GM23338 (cell line): ENCODE data around the gene SLC43A3. TPM values are rescaled to one million over a fixed set of nuclear protein-coding genes. Genes with fewer than 3 reads are reported as not detected.

ENCODE experiments used
- ATAC-seq: fragments of 200-7000 bp; cut with Tn5 transposase; 3 replicates; pipeline ENCODE4 v1.9.1; 2020
- DNase-seq: peaks from one replicate; pipeline ENCODE4 v3.0.0-alpha.2; 2015; ENCODE audit warnings: low spot score
- H2AFZ ChIP-seq: fragments of 200-600 bp; sonication (generic); 2 replicates; pipeline ENCODE4 v1.8.0; 2016; ENCODE audit warnings: antibody characterized with exemption, mild to moderate bottlenecking, moderate library complexity
- H3F3A ChIP-seq: fragments of 200-600 bp; sonication (generic); replicated peaks from 2 replicates; pipeline ENCODE4 v1.8.0; 2017; ENCODE audit warnings: antibody characterized with exemption, mixed run types, low read depth
- H3K27ac ChIP-seq: fragments of 200-600 bp; sonication (generic); 2 replicates; pipeline ENCODE4 v1.6.1; 2016; ENCODE audit warnings: low read depth
- H3K27me3 ChIP-seq: fragments of 200-600 bp; sonication (generic); 2 replicates; pipeline ENCODE4 v1.8.0; 2016; ENCODE audit warnings: mild to moderate bottlenecking, mixed run types, moderate library complexity; ENCODE audit not compliant: insufficient read depth
- H3K36me3 ChIP-seq: fragments of 200-600 bp; sonication (generic); 2 replicates; pipeline ENCODE4 v1.8.0; 2016; ENCODE audit warnings: mild to moderate bottlenecking; ENCODE audit not compliant: insufficient read depth
- H3K4me1 ChIP-seq: fragments of 200-600 bp; sonication (generic); 2 replicates; pipeline ENCODE4 v1.8.0; 2016; ENCODE audit warnings: mild to moderate bottlenecking, moderate library complexity; ENCODE audit not compliant: insufficient read depth
- H3K4me2 ChIP-seq: fragments of 200-600 bp; sonication (generic); 2 replicates; pipeline ENCODE4 v1.7.1; 2017; ENCODE audit warnings: mixed run types
- H3K4me3 ChIP-seq: fragments of 200-600 bp; sonication (generic); 2 replicates; pipeline ENCODE4 v1.6.1; 2016; ENCODE audit warnings: mixed run types
- H3K79me2 ChIP-seq: fragments of 200-600 bp; sonication (generic); replicated peaks from 2 replicates; pipeline ENCODE4 v1.8.0; 2017; ENCODE audit warnings: mild to moderate bottlenecking; ENCODE audit not compliant: insufficient read depth
- H3K9me2 ChIP-seq: fragments of 200-600 bp; sonication (generic); 2 replicates; pipeline ENCODE4 v1.8.0; 2017; ENCODE audit not compliant: insufficient read depth
- H4K20me1 ChIP-seq: fragments of 200-600 bp; sonication (generic); replicated peaks from 2 replicates; pipeline ENCODE4 v1.8.0; 2017; ENCODE audit warnings: mild to moderate bottlenecking; ENCODE audit not compliant: insufficient read depth
- H3K27ac Mint-ChIP-seq: 2 replicates; pipeline ENCODE4 v1.8.0; 2020; ENCODE audit warnings: inconsistent platforms, mild to moderate bottlenecking, moderate library complexity, mixed read lengths
- H3K27me3 Mint-ChIP-seq: 3 replicates; pipeline ENCODE4 v1.8.0; 2022; ENCODE audit warnings: low read depth, mild to moderate bottlenecking, moderate library complexity, mixed read lengths, inconsistent platforms; ENCODE audit not compliant: insufficient read depth, poor library complexity
- H3K36me3 Mint-ChIP-seq: 3 replicates; pipeline ENCODE4 v1.8.0; 2021; ENCODE audit warnings: low read depth, mild to moderate bottlenecking, inconsistent platforms, moderate library complexity, mixed read lengths
- H3K4me1 Mint-ChIP-seq: 3 replicates; pipeline ENCODE4 v1.8.0; 2020; ENCODE audit warnings: mild to moderate bottlenecking, inconsistent platforms, mixed read lengths
- H3K4me3 Mint-ChIP-seq: 3 replicates; pipeline ENCODE4 v1.8.0; 2021; ENCODE audit warnings: moderate library complexity, mild to moderate bottlenecking, inconsistent platforms, mixed read lengths
- H3K9me3 Mint-ChIP-seq: 3 replicates; pipeline ENCODE4 v1.8.0; 2020; ENCODE audit warnings: moderate library complexity, mild to moderate bottlenecking, inconsistent platforms, mixed read lengths
- CREB1 ChIP-seq: fragments of 250-450 bp; sonication (Bioruptor Pico); IDR thresholded peaks from 2 replicates; pipeline ENCODE4 v1.5.0; 2020; ENCODE audit warnings: low read depth, mild to moderate bottlenecking, moderate library complexity
- EZH2 ChIP-seq: fragments of 200-600 bp; sonication (generic); IDR thresholded peaks from one replicate; pipeline ENCODE4 v1.8.0; 2017; ENCODE audit warnings: antibody characterized with exemption, mild to moderate bottlenecking, low read depth; ENCODE audit not compliant: unreplicated experiment
- EZH2phosphoT487 ChIP-seq: fragments of 200-600 bp; sonication (generic); IDR thresholded peaks from one replicate; pipeline ENCODE4 v1.8.1; 2018; ENCODE audit warnings: antibody characterized with exemption; ENCODE audit not compliant: unreplicated experiment
- JUNB ChIP-seq: IDR thresholded peaks from one replicate; pipeline ENCODE4 v1.6.1; 2016; ENCODE audit warnings: antibody characterized with exemption; ENCODE audit not compliant: unreplicated experiment
- NANOG ChIP-seq: IDR thresholded peaks from 2 replicates; pipeline ENCODE4 v1.6.1; 2016; ENCODE audit warnings: antibody characterized with exemption, borderline replicate concordance
- POLR2AphosphoS5 ChIP-seq: IDR thresholded peaks from 2 replicates; pipeline ENCODE4 v1.6.1; 2016; ENCODE audit warnings: antibody characterized with exemption, low read depth
- STAT1 ChIP-seq: IDR thresholded peaks from one replicate; pipeline ENCODE4 v1.6.1; 2016; ENCODE audit warnings: antibody characterized with exemption; ENCODE audit not compliant: unreplicated experiment
- ZNF114 ChIP-seq: fragments of 250-450 bp; sonication (Bioruptor Pico); IDR thresholded peaks from 2 replicates; pipeline ENCODE4 v1.5.0; 2020; ENCODE audit warnings: mild to moderate bottlenecking, moderate library complexity
- ZNF331 ChIP-seq: fragments of 250-450 bp; sonication (Bioruptor Pico); IDR thresholded peaks from 2 replicates; pipeline ENCODE4 v1.5.0; 2020; ENCODE audit warnings: low read depth, mild to moderate bottlenecking, moderate library complexity
- polyA plus RNA-seq: library from polyadenylated mRNA; unstranded; fragments of >200 nt; fragmentation: Nextera tagmentation; extraction: Ambion mirVana; gene quantifications from 2 replicates; pipeline ENCODE4 v1.2.1, GENCODE V29; 2016
- total RNA-seq: library from RNA; depleted of rRNA; stranded (reverse); fragments of >200 nt; shearing (Covaris generic); gene quantifications from 2 replicates; pipeline ENCODE4 v1.2.3, GENCODE V29; 2014
- TF ChIP-seq, protein P1 (sequence below), 2 experiments: fragments of 200-600 bp in 1 of 2; sonication (generic) in 1 of 2; conservative IDR thresholded peaks; 2 replicates each; pipeline versions ENCODE4 v1.5.1 to v1.6.1; 2016 to 2017; ENCODE audit warnings: antibody characterized with exemption in 2 of 2, low read depth in 2 of 2, mild to moderate bottlenecking in 2 of 2, moderate library complexity in 1 of 2
- TF ChIP-seq, protein P2 (sequence below): IDR thresholded peaks from one replicate; pipeline ENCODE4 v1.6.1; 2018; ENCODE audit warnings: antibody characterized with exemption; ENCODE audit not compliant: unreplicated experiment

Gene SLC43A3
- total and polyA plus RNA-seq, 2 experiments from 2014 or later = 14.3 to 24.8 TPM

DNA sequence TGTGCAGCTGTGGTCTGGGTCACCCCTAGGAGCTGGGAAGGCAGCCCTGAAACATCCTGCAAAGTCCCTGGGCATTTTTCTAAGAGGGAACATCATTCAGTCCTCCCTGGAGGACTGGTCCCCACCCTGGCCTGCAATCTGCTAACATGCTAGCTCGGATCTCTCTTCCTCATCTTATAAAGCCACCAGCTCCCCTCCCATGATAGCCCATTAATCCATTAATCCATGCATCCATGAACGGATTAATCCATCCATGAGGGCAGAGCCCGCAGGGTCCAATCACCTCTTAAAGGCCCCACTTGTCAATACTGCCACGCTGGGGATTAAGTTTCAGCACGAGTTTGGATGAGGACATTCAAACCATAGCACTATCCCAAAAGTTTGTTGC is 58.1 kb downstream of the SLC43A3 start (continued):
- TF ChIP-seq, protein P1, sequence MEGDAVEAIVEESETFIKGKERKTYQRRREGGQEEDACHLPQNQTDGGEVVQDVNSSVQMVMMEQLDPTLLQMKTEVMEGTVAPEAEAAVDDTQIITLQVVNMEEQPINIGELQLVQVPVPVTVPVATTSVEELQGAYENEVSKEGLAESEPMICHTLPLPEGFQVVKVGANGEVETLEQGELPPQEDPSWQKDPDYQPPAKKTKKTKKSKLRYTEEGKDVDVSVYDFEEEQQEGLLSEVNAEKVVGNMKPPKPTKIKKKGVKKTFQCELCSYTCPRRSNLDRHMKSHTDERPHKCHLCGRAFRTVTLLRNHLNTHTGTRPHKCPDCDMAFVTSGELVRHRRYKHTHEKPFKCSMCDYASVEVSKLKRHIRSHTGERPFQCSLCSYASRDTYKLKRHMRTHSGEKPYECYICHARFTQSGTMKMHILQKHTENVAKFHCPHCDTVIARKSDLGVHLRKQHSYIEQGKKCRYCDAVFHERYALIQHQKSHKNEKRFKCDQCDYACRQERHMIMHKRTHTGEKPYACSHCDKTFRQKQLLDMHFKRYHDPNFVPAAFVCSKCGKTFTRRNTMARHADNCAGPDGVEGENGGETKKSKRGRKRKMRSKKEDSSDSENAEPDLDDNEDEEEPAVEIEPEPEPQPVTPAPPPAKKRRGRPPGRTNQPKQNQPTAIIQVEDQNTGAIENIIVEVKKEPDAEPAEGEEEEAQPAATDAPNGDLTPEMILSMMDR (conservative IDR thresholded peaks at IDR 0.05; ENCODE audit: low read depth in 2 of 2) = no peak
- TF ChIP-seq ZNF331 (no peak), ZNF114 (CRISPR knock-in tag) (no peak), CREB1 (CRISPR knock-in tag) (no peak), JUNB (no peak), EZH2phosphoT487 (no peak)
- TF ChIP-seq, protein P2, sequence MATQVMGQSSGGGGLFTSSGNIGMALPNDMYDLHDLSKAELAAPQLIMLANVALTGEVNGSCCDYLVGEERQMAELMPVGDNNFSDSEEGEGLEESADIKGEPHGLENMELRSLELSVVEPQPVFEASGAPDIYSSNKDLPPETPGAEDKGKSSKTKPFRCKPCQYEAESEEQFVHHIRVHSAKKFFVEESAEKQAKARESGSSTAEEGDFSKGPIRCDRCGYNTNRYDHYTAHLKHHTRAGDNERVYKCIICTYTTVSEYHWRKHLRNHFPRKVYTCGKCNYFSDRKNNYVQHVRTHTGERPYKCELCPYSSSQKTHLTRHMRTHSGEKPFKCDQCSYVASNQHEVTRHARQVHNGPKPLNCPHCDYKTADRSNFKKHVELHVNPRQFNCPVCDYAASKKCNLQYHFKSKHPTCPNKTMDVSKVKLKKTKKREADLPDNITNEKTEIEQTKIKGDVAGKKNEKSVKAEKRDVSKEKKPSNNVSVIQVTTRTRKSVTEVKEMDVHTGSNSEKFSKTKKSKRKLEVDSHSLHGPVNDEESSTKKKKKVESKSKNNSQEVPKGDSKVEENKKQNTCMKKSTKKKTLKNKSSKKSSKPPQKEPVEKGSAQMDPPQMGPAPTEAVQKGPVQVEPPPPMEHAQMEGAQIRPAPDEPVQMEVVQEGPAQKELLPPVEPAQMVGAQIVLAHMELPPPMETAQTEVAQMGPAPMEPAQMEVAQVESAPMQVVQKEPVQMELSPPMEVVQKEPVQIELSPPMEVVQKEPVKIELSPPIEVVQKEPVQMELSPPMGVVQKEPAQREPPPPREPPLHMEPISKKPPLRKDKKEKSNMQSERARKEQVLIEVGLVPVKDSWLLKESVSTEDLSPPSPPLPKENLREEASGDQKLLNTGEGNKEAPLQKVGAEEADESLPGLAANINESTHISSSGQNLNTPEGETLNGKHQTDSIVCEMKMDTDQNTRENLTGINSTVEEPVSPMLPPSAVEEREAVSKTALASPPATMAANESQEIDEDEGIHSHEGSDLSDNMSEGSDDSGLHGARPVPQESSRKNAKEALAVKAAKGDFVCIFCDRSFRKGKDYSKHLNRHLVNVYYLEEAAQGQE = no peak

DNA sequence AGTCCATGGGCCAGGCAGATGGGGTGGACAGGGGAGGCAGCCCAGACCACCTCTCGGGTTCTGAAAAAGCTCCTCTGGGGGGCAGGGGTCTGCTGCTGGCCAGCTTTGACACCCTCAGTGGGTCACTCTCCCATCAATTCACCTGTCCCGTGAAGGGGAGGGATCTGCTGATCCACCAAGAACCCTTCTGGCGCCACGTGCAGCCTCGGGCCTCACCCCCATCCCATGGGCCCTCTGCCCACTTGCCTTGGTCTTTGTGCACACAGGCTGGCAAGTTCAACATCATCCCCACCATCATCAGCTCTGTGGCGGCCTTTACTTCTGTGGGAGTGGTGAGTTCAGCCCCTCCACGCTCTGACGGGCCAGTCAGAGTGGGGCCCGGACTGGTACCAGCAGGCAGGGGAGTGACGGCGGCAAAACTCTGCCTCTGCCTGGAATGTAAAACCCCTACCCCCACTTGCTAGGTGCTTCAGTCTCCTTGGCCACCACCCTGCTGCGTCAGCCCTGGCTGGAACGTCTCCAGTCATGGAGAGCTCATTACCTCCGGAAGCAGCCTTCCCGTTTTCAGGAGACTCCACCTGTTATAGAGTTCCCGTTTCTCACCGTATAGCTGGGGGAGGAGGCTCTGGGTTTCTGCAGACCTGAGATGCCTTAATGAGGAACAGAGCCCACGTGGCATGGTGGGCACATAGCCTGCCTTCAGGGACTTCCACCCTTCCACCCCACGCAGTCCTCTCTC is 58.6 kb downstream of the SLC43A3 start:
- peaks cover 15% of the 10 kb centered on the region for H3K4me1 ChIP-seq
- Mint-ChIP-seq H3K27me3 (peaks cover 6% of the 10 kb centered on the region), H3K4me3 (no peak overlapping the region), H3K4me1 (peaks cover 22% of the 10 kb centered on the region), H3K9me3 (no peaks in the 10 kb centered on the region), H3K36me3 (no peaks in the 10 kb centered on the region), H3K27ac (no peak overlapping the region)
- H3K9me2 ChIP-seq = no peaks in the 10 kb centered on the region
- no peak overlapping the region for H3K27ac ChIP-seq
- no peaks in the 10 kb centered on the region for H3K27me3 ChIP-seq
- H3K4me3 ChIP-seq = no peak overlapping the region
- H2AFZ ChIP-seq = no peak overlapping the region
- 0 out of 2 replicates have a peak, but pooled peaks cover 3% of the 10 kb centered on the region for H3F3A ChIP-seq
- no peak overlapping the region for H3K4me2 ChIP-seq
- ATAC-seq (no peak), DNase-seq (no peak)
- H3K36me3 ChIP-seq = no peaks in the 10 kb centered on the region
- no peaks in the 10 kb centered on the region for H4K20me1 ChIP-seq
- H3K79me2 ChIP-seq = no peaks in the 10 kb centered on the region
- TF ChIP-seq, protein P1 (conservative IDR thresholded peaks at IDR 0.05; ENCODE audit: low read depth in 2 of 2) = no peak
- TF ChIP-seq, protein P2 = no peak
- TF ChIP-seq STAT1 (no peak), CREB1 (CRISPR knock-in tag) (no peak), EZH2 (no peak), POLR2AphosphoS5 (no peak), ZNF331 (no peak), NANOG (no peak), EZH2phosphoT487 (no peak), ZNF114 (CRISPR knock-in tag) (no peak)
